H9 (cell line): ENCODE data around the gene RUNX2. TPM values are rescaled to one million over a fixed set of nuclear protein-coding genes. Genes with fewer than 3 reads are reported as not detected.

ENCODE experiments used
- DNase-seq: peaks from one replicate; pipeline ENCODE4 v3.0.0-alpha.2; 2017
- H2AFZ ChIP-seq: one replicate; pipeline ENCODE4 v1.6.1; 2013; ENCODE audit warnings: mild to moderate bottlenecking, low read length, control low read depth, moderate library complexity
- H2AK5ac ChIP-seq: 2 replicates; pipeline ENCODE4 v1.6.1; 2013; ENCODE audit warnings: low read length, control low read depth, mixed read lengths; ENCODE audit not compliant: insufficient read length
- H2BK120ac ChIP-seq: one replicate; pipeline ENCODE4 v1.6.1; 2013; ENCODE audit warnings: low read depth, mild to moderate bottlenecking, low read length, control low read depth, inconsistent platforms; ENCODE audit not compliant: poor library complexity, severe bottlenecking
- H2BK12ac ChIP-seq: 2 replicates; pipeline ENCODE4 v1.6.1; 2013; ENCODE audit warnings: low read length, control low read depth, mixed read lengths, low read depth; ENCODE audit not compliant: insufficient read length
- H2BK15ac ChIP-seq: 2 replicates; pipeline ENCODE4 v1.6.1; 2013; ENCODE audit warnings: low read depth, low read length, control low read depth
- H2BK20ac ChIP-seq: one replicate; pipeline ENCODE4 v1.6.1; 2013; ENCODE audit warnings: low read depth, mild to moderate bottlenecking, low read length, control low read depth, inconsistent platforms; ENCODE audit not compliant: poor library complexity, severe bottlenecking
- H2BK5ac ChIP-seq: 2 replicates; pipeline ENCODE4 v1.6.1; 2013; ENCODE audit warnings: low read length, control low read depth, mixed read lengths; ENCODE audit not compliant: insufficient read length
- H3K14ac ChIP-seq: 2 replicates; pipeline ENCODE4 v1.6.1; 2013; ENCODE audit warnings: low read length, control low read depth; ENCODE audit not compliant: insufficient read depth
- H3K18ac ChIP-seq: 2 replicates; pipeline ENCODE4 v1.6.1; 2013; ENCODE audit warnings: low read depth, mild to moderate bottlenecking, mixed read lengths, low read length, control low read depth; ENCODE audit not compliant: insufficient read length
- H3K23ac ChIP-seq: 2 replicates; pipeline ENCODE4 v1.6.1; 2013; ENCODE audit warnings: low read length, control low read depth, mixed read lengths, low read depth; ENCODE audit not compliant: insufficient read length
- H3K23me2 ChIP-seq: 2 replicates; pipeline ENCODE4 v1.6.1; 2013; ENCODE audit warnings: low read depth, mild to moderate bottlenecking, mixed read lengths, low read length, control low read depth; ENCODE audit not compliant: insufficient read length, poor library complexity, severe bottlenecking
- H3K27ac ChIP-seq: 2 replicates; pipeline ENCODE4 v1.5.1; 2013; ENCODE audit warnings: low read length, control low read depth, mixed read lengths, low read depth; ENCODE audit not compliant: insufficient read length
- H3K27me3 ChIP-seq: 2 replicates; pipeline ENCODE4 v1.6.1; 2013; ENCODE audit warnings: low read length, control low read depth, inconsistent platforms; ENCODE audit not compliant: insufficient read depth
- H3K4ac ChIP-seq: 2 replicates; pipeline ENCODE4 v1.6.1; 2013; ENCODE audit warnings: low read depth, mild to moderate bottlenecking, control low read depth, inconsistent platforms, low read length, moderate library complexity
- H3K4me1 ChIP-seq: 2 replicates; pipeline ENCODE4 v1.6.1; 2013; ENCODE audit warnings: low read length, control low read depth, inconsistent platforms; ENCODE audit not compliant: insufficient read depth
- H3K4me2 ChIP-seq: 2 replicates; pipeline ENCODE4 v1.6.1; 2013; ENCODE audit warnings: low read length, control low read depth, mixed read lengths; ENCODE audit not compliant: insufficient read length, insufficient read depth
- H3K56ac ChIP-seq: 2 replicates; pipeline ENCODE4 v1.6.1; 2013; ENCODE audit warnings: low read depth, mild to moderate bottlenecking, mixed read lengths, low read length, control low read depth; ENCODE audit not compliant: insufficient read length
- H3K79me1 ChIP-seq: 2 replicates; pipeline ENCODE4 v1.6.1; 2013; ENCODE audit warnings: low read depth, mild to moderate bottlenecking, moderate library complexity, low read length, control low read depth, inconsistent platforms; ENCODE audit not compliant: insufficient read depth, poor library complexity, severe bottlenecking
- H3K79me2 ChIP-seq: 2 replicates; pipeline ENCODE4 v1.6.1; 2013; ENCODE audit warnings: low read length, control low read depth, inconsistent platforms; ENCODE audit not compliant: insufficient read depth
- H3K9ac ChIP-seq: 2 replicates; pipeline ENCODE4 v1.6.1; 2013; ENCODE audit warnings: low read length, control low read depth, mixed read lengths; ENCODE audit not compliant: insufficient read length; ENCODE audit errors: extremely low read depth
- H3K9me3 ChIP-seq: one replicate; pipeline ENCODE4 v1.6.1; 2013; ENCODE audit warnings: low read depth, low read length, inconsistent platforms; ENCODE audit not compliant: control insufficient read depth
- H3T11ph ChIP-seq: one replicate; pipeline ENCODE4 v1.6.1; 2013; ENCODE audit warnings: mild to moderate bottlenecking, low read length, control low read depth, inconsistent platforms
- H4K20me1 ChIP-seq: one replicate; pipeline ENCODE4 v1.6.1; 2013; ENCODE audit not compliant: control insufficient read depth, insufficient read length, insufficient read depth
- H4K5ac ChIP-seq: 2 replicates; pipeline ENCODE4 v1.6.1; 2013; ENCODE audit warnings: low read depth, mild to moderate bottlenecking, mixed read lengths, low read length, control low read depth; ENCODE audit not compliant: insufficient read length
- H4K8ac ChIP-seq: replicated peaks from 2 replicates; pipeline ENCODE4 v1.6.1; 2013; ENCODE audit warnings: low read length, control low read depth, mixed read lengths, low read depth; ENCODE audit not compliant: insufficient read length
- H4K91ac ChIP-seq: 2 replicates; pipeline ENCODE4 v1.6.1; 2013; ENCODE audit warnings: low read depth, mild to moderate bottlenecking, moderate library complexity, mixed read lengths, low read length, control low read depth; ENCODE audit not compliant: insufficient read length
- H3K27ac Mint-ChIP-seq, 3 experiments: 2 replicates in 2 of 3; 3 replicates in 1 of 3; pipeline ENCODE4 v1.8.0; 2020 to 2021; ENCODE audit warnings: mixed read lengths in 3 of 3, mild to moderate bottlenecking in 1 of 3, moderate library complexity in 1 of 3
- H3K27me3 Mint-ChIP-seq: 2 replicates; pipeline ENCODE4 v1.8.0; 2021; ENCODE audit warnings: low read depth, mild to moderate bottlenecking, moderate library complexity, mixed read lengths
- H3K36me3 Mint-ChIP-seq, 3 experiments: 2 replicates in 2 of 3; 3 replicates in 1 of 3; pipeline ENCODE4 v1.8.0; 2020 to 2021; ENCODE audit warnings: low read depth in 3 of 3, mixed read lengths in 3 of 3; ENCODE audit not compliant: insufficient read depth in 1 of 3
- H3K4me1 Mint-ChIP-seq, 2 experiments: 2 replicates each; pipeline ENCODE4 v1.8.0; 2020; ENCODE audit warnings: mixed read lengths in 2 of 2
- H3K4me3 Mint-ChIP-seq, 2 experiments: 2 replicates in 1 of 2; 3 replicates in 1 of 2; pipeline ENCODE4 v1.8.0; 2020 to 2021; ENCODE audit warnings: mild to moderate bottlenecking in 2 of 2, mixed read lengths in 2 of 2, moderate library complexity in 1 of 2
- H3K9me3 Mint-ChIP-seq, 2 experiments: 2 replicates in 1 of 2; 3 replicates in 1 of 2; pipeline ENCODE4 v1.8.0; 2020; ENCODE audit warnings: mild to moderate bottlenecking in 2 of 2, mixed read lengths in 2 of 2, moderate library complexity in 1 of 2
- WGBS: extraction: QIAGEN DNeasy Blood & Tissue Kit; methylation state at CpG from one replicate; pipeline ENCODE4 v1.1.7; 2013; ENCODE audit warnings: missing lambda C conversion rate, low lambda C conversion rate, mixed read lengths; ENCODE audit not compliant: insufficient read length; ENCODE audit errors: extremely low coverage; 5-methylcytosine and 5-hydroxymethylcytosine counted together
- total RNA-seq: library from RNA; stranded (reverse); gene quantifications from 2 replicates; pipeline ENCODE4 v1.2.1, GENCODE V29; 2021
- TF ChIP-seq, protein P1 (sequence below): fragments of 200-600 bp; sonication (generic); conservative IDR thresholded peaks from 3 replicates; pipeline ENCODE4 v1.8.0; 2021; ENCODE audit warnings: antibody characterized with exemption, mild to moderate bottlenecking

RUNX2 gene
- total RNA-seq, 1 experiment from 2014 or later, result 0.15 TPM

DNA sequence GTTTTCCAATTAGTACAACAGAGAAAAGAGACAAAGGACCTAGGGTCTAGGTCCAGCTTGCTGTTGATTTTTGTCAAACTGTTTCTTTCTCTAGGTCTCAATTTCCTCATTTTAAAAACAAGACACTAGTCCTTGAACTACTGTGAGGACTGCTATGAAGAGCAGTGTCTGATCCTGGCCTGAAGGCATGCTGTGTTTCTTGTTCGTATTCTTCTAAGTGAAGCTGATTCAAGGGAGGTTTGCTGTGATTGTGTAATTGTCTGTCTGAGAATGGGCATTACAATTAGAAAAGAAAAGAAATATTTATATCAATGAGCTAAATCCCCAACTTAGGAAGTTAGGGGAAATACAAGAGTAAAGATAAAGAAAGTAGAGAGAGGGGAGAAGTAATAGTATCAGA, 277.8 kb downstream of the RUNX2 start:
- H2AFZ ChIP-seq, result no peak overlapping the region
- no peaks in the 10 kb centered on the region for H3K9me3 ChIP-seq
- no peak overlapping the region for H3K23ac ChIP-seq
- TF ChIP-seq, protein P1, sequence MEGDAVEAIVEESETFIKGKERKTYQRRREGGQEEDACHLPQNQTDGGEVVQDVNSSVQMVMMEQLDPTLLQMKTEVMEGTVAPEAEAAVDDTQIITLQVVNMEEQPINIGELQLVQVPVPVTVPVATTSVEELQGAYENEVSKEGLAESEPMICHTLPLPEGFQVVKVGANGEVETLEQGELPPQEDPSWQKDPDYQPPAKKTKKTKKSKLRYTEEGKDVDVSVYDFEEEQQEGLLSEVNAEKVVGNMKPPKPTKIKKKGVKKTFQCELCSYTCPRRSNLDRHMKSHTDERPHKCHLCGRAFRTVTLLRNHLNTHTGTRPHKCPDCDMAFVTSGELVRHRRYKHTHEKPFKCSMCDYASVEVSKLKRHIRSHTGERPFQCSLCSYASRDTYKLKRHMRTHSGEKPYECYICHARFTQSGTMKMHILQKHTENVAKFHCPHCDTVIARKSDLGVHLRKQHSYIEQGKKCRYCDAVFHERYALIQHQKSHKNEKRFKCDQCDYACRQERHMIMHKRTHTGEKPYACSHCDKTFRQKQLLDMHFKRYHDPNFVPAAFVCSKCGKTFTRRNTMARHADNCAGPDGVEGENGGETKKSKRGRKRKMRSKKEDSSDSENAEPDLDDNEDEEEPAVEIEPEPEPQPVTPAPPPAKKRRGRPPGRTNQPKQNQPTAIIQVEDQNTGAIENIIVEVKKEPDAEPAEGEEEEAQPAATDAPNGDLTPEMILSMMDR, result no peak
- H3K56ac ChIP-seq, result no peak overlapping the region
- no peak overlapping the region for H4K91ac ChIP-seq
- H4K5ac ChIP-seq, result no peak overlapping the region
- no peaks in the 10 kb centered on the region for H3K27me3 ChIP-seq
- H3K9ac ChIP-seq, result no peak overlapping the region
- no peak overlapping the region for H4K8ac ChIP-seq
- no peak overlapping the region for H2AK5ac ChIP-seq
- no peak for DNase-seq
- H3K23me2 ChIP-seq, result no peaks in the 10 kb centered on the region
- H3K36me3 Mint-ChIP-seq, result no peaks in the 10 kb centered on the region
- H3K4me1 ChIP-seq, result no peaks in the 10 kb centered on the region
- no peak overlapping the region for H2BK5ac ChIP-seq
- no peak overlapping the region for H3K4ac ChIP-seq
- no peak overlapping the region for H3K4me3 Mint-ChIP-seq
- no peaks in the 10 kb centered on the region for H3K79me2 ChIP-seq
- H3K18ac ChIP-seq, result no peak overlapping the region
- no peak overlapping the region for H3K27ac ChIP-seq
- no peak overlapping the region for H2BK12ac ChIP-seq
- WGBS, result no CpG with 5 or more reads among the region's 1 CpG
- H3K4me1 Mint-ChIP-seq, result peaks cover 3 to 4% of the 10 kb centered on the region in 2 experiments; a peak in 3 of 4 replicates
- no peak overlapping the region for H2BK15ac ChIP-seq
- H2BK20ac ChIP-seq, result no peak overlapping the region
- no peak overlapping the region for H3T11ph ChIP-seq
- H3K14ac ChIP-seq, result no peak overlapping the region
- H3K27me3 Mint-ChIP-seq, result peaks cover 2% of the 10 kb centered on the region
- no peaks in the 10 kb centered on the region for H4K20me1 ChIP-seq
- no peak overlapping the region for H2BK120ac ChIP-seq
- H3K9me3 Mint-ChIP-seq, result no peaks in the 10 kb centered on the region; a peak in 1 of 5 replicates
- no peak overlapping the region for H3K4me2 ChIP-seq
- no peak overlapping the region for H3K27ac Mint-ChIP-seq
- H3K79me1 ChIP-seq, result no peaks in the 10 kb centered on the region
